Stimulated activated CD4-positive, alpha-beta T cell treated with anti-CD3 and anti-CD28 coated beads, TNF-alpha, amount 100 ng/mL, for 24 hours (primary cell): ENCODE data around the gene SPATS2.
A peak's percentile ranks its signal among the peaks of the same experiment; 100 is the strongest.
"Not testable (repeated sequence)": the region's sequence is repeated elsewhere in the genome, so short reads cannot be mapped to it uniquely, and the experiment has no call there.

ENCODE experiments used
- DNase-seq, 3 experiments: peaks; one replicate each; pipeline ENCODE4 v3.0.0-alpha.2; 2020; ENCODE audit warnings: low read depth in 3 of 3

Gene SPATS2

DNA sequence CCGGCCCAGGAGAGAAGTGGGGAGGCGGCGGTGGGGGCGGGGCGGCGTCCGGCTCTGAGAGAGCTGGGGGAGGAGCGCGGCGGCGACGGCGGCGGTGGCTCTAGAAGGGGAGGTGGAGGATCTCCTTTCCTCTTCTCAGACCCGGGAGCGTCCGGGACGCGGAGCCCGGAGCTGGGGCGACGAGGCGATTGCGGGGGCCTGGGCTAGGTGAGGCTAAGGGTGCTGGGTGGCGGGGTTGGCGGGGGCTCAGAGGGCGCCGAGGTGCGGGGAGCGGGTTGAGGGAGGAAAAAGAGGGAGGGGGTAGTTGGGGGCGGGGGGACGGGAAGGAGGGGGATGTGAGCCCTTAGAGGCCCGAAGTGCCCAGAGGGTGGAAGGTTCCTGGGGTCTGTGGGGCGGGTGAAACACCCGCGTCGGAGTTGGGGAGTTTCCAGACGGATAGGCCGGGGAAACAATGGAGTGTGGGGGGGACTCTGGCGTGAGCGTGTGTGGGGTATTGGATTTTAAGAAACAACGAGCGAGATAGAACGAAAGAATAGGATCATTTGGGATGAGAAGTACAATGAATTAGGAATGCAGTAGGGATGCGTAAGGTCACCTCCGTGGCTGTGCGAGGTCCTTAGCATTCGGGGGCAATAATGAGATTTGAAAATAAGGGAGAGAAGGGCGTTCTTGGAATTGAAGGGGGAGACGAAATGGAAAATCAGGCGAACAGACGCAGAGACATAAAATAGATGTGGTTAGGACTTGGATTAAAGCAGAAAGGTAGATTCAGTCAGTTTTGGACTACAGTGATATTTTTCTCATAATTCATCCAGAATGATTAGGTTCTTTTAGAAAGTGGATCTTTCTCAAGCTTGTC lies at the start of gene SPATS2:
TSS of gene SPATS2 (plus strand) at position 82 of the 859 bp plus-strand sequence. CDS start 93,551 bp downstream, outside the sequence.
- DNase-seq: peak in 2 of 3 experiments; percentile 63 to 94

DNA sequence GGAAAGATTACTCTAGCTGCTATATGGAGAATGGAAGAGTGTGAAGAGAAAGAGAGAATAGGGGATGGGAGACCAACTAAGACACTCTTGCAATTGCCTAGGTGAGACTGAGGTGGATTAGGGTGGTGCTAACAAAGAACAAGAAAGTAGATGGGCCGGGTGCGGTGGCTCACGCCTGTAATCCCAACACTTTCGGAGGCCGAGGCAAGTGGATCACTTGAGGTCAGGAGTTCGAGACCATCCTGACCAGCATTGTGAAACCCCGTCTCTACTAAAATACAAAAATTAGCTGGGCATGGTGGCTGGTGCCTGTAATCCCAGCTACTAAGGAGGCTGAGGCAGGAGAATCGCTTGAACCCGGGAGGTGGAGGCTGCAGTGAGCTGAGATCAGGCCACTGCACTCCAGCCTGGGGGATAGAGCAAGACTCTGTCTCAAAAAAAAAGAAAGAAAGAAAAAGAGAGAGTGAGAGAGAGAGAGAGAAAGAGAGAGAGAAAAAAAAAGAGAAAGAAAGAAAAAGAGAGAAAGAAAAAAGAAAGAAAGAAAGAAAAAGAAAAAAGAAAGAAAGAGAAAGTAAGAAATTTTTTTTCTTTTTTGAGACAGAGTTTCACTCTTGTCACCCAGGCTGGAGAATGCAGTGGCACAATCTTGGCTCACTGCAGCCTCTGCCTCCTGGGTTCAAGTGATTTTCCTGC lies 46.7 kb upstream of the SPATS2 start:
- DNase-seq: not testable (repeated sequence)

GRCh38 chr12:49322367-49322707 lies 44.9 kb upstream of the SPATS2 start:
- no peak for DNase-seq

GRCh38 chr12:49322708-49323523 lies 44.3 kb upstream of the SPATS2 start, which contains the start of gene TROAP:
TROAP (plus strand) TSS chr12:49323255; CDS start chr12:49323609, 354 bp downstream.
- peak; percentile 91 to 97 (median 97) for DNase-seq

DNA sequence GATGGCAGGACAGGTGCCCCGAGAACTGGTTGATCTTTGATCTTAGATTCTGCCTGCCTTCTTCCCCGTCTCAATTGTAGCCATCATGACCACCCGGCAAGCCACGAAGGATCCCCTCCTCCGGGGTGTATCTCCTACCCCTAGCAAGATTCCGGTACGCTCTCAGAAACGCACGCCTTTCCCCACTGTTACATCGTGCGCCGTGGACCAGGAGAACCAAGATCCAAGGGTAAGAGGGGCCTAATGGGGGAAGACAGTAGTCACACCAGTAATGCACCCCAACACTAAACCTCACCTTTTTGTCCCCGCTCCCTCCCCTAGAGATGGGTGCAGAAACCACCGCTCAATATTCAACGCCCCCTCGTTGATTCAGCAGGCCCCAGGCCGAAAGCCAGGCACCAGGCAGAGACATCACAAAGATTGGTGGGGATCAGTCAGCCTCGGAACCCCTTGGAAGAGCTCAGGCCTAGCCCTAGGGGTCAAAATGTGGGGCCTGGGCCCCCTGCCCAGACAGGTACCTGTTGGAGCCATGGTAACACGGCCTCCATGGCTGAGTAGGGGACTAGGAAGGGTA lies 43.7 kb upstream of the SPATS2 start:
- no peak for DNase-seq

- DNase-seq: no peak
Measured at GRCh38 chr12:49325606-49326005, 41.7 kb upstream of the SPATS2 start.

GRCh38 chr12:49327368-49327767 lies 39.9 kb upstream of the SPATS2 start:
- DNase-seq: no peak

DNA sequence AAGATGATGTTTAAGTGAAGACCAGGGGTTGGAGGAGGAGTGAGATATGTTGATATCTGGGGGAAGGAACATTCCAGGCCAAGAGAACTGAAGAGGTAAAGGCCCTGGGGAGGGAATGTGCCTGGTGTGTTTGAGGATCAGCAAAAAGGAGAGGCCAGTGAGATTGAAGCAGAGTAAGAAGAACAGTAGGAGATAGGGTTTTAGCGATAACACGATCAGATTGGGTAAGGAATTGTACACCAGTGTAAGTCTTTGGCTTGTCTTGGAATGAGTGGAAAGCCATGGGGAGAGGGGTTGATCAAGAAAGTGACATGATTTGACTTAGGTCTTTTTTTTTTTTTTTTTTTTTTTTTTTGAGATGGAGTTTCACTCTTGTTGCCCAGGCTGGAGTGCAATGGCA lies 39.4 kb upstream of the SPATS2 start:
- DNase-seq: no peak

- no peak for DNase-seq
Measured at GRCh38 chr12:49328816-49329215, 38.4 kb upstream of the SPATS2 start.

- no peak for DNase-seq
Measured at GRCh38 chr12:49330032-49330619, 37.1 kb upstream of the SPATS2 start.

DNA sequence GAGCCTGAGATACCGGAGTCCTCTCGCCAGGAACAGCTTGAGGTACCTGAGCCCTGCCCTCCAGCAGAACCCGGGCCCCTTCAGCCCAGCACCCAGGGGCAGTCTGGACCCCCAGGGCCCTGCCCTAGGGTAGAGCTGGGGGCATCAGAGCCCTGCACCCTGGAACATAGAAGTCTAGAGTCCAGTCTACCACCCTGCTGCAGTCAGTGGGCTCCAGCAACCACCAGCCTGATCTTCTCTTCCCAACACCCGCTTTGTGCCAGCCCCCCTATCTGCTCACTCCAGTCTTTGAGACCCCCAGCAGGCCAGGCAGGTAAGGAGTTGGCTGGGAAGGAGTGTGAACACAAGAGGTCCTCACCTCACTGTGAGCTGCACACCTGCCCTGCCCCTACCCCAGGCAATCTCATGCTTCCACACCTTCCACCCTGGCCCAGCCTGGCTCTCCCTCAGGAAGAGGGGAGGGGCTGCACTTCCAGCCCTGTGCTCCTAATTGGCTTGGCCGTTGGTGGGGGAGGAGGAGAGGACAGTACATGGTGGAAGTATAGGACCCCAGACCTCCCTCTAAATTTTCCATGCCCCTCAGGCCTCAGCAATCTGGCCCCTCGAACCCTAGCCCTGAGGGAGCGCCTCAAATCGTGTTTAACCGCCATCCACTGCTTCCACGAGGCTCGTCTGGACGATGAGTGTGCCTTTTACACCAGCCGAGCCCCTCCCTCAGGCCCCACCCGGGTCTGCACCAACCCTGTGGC lies 36.5 kb upstream of the SPATS2 start:
- no peak for DNase-seq

- no peak for DNase-seq
Measured at GRCh38 chr12:49331380-49332222, 35.7 kb upstream of the SPATS2 start.

- no peak for DNase-seq
Measured at GRCh38 chr12:49332441-49332861, 34.8 kb upstream of the SPATS2 start.

DNA sequence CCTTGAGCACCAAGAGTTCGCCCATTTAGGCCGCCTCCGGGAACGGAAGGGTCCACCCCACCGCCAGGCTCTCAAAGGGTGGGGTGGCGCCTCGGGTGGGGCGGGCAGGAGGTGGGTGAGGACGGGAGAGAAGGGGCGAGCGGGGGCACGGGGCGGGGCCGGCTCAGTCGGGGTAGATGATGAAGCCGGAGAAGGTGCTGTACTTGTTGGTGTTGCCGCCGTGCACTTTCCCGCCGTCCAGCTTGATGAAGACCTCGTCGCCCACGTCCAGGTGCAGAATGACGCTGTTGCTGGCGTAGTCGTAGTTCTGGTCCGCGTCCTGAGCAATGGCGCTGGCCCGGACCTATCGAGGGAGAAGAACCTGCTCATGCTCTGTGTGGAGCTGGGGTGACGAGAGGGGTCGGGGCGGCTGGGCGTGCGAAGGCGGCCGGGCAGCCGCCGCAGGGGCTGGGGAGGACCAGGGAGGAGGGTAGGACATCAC lies 34.3 kb upstream of the SPATS2 start:
- DNase-seq: no peak

DNA sequence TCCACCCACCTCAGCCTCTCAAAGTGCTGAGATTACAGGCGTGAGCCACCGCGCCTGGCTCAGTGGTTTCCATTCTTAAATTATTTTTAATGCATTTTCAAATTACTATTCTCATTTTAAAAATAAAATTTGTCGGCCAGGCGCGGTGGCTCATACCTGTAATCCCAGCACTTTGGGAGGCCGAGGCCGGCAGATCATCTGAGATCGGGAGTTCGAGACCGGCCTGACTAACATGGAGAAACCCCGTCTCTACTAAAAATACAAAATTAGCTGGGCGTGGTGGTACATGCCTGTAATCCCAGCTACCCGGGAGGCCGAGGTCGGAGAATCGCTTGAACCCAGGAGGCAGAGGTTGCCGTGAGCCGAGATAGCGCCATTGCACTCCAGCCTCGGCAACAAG lies 33.5 kb upstream of the SPATS2 start:
- not testable (repeated sequence) for DNase-seq

DNA sequence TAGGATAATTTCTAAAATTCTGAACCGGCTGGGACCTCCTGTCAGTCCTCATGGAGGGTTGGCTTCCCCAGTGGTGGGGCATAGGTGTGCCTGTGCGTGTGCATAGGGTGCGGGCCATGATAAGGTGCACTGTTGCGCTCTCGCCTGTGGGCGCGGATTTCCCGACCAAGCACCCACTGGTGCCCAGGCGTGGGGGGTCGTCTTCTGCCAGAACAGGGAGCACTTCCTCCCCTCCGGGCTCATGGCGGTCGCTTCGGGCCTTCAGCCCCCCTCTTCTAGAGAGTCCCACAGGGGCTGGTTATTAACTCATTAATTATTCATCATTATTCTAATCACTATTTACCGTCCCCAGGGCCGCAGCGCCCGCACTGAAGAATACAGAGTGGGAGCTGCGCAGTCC lies 33.0 kb upstream of the SPATS2 start:
- DNase-seq: no peak

DNA sequence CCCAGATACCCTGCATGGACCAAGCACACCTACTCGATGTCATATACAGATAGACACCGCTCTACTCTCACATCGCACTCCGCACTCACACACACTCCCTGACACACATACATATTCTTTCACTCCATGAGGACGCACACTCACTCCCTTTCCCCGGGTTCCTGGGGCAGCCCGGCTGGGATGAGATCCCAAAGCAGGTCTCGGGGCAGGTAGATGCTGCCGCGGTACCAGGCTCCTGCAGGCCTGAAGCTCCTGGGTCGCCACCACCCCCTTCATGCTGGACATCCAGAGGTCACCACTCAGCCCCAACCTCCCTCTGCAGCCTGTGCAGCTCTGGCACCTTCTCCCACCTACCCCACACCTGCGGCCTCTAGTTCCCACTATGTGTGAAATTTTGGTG lies 32.6 kb upstream of the SPATS2 start:
- no peak for DNase-seq

DNA sequence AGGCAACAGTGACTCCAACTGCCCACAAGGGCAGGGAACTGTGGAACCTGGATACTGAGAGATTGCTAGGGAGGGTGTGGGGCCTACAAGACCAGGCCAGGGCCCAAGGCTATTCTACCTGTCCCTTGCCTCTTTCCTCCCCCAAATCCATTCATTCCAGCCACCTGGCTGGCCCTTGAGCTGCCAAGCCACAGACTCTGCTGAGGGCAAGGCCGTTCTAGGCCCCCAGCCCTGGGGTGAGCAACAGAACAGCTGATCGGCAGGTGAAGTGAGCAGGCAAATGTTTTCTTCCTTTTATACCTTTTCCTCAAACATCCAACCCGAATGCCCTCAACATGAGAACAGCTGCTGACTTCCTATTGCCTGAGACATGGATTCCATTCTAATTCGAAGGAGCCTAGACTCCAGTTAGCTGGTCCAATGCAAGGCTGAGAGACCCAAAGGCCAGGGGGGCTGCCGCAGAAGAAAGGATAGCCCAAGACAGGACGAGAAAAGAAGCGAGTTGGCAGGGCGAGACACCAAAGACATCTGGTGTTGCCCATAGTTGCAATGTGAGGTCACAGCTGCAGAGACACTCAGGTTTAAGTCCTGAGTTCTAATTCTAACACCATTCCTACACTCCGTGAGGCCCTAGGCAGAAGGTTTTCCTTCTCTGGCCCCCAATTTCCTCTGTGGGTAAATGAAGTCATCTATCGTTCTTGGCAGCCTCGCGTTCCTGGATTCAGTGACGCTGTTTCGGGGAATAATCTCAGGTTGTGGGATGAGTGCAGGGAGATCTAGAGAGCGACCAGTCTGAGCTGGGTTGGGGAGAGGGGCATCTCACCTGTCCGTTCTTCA lies 31.9 kb upstream of the SPATS2 start:
- no peak for DNase-seq
